ENCODE measurements around the gene ARMC9.

Gene ARMC9

GRCh38 chr2:231370429-231370748 is 172.0 kb downstream of the ARMC9 start:
- intact Hi-C loops (cut with DNase I; ENCODE audit: low total_unique reads) = no loop called here

GRCh38 chr2:231370749-231371429 is 172.5 kb downstream of the ARMC9 start:
- H3K27ac ChIP-seq = no peak overlapping the region
- no peaks in the 10 kb centered on the region for H3K4me1 ChIP-seq
- no peak for TF ChIP-seq CTCF (IDR thresholded peaks at IDR 0.05)
- intact Hi-C loops (cut with DNase I; ENCODE audit: low total_unique reads) = no loop called here
- DNase-seq = no peak
- H3K27me3 ChIP-seq = no peaks in the 10 kb centered on the region
- no peak overlapping the region for H3K4me3 ChIP-seq
- peaks cover 0 to 24% (median 0%) of the 10 kb centered on the region in 3 donors for H3K36me3 ChIP-seq
- no peaks in the 10 kb centered on the region for H3K9me3 ChIP-seq

More at GRCh38 chr2:231370429-231370748, 172.0 kb downstream of the ARMC9 start:
- TF ChIP-seq CTCF (IDR thresholded peaks at IDR 0.05) = no peak
- no peak overlapping the region for H3K4me3 ChIP-seq
- H3K4me1 ChIP-seq = no peaks in the 10 kb centered on the region
- H3K9me3 ChIP-seq = no peaks in the 10 kb centered on the region
- H3K27me3 ChIP-seq = no peaks in the 10 kb centered on the region
- peaks cover 0 to 24% (median 0%) of the 10 kb centered on the region in 3 donors for H3K36me3 ChIP-seq
- no peak for DNase-seq
- no peak overlapping the region for H3K27ac ChIP-seq

- intact Hi-C loops (cut with DNase I; ENCODE audit: low total_unique reads) = no loop called here
- H3K27ac ChIP-seq = no peak overlapping the region
- no peak for TF ChIP-seq CTCF (IDR thresholded peaks at IDR 0.05)
- peaks cover 0 to 24% (median 0%) of the 10 kb centered on the region in 3 donors for H3K36me3 ChIP-seq
- no peak for DNase-seq
- no peaks in the 10 kb centered on the region for H3K4me1 ChIP-seq
- H3K9me3 ChIP-seq = no peaks in the 10 kb centered on the region
- no peak overlapping the region for H3K4me3 ChIP-seq
- H3K27me3 ChIP-seq = no peaks in the 10 kb centered on the region
Observed at GRCh38 chr2:231371430-231372054, 173.1 kb downstream of the ARMC9 start.

- Histone ChIP-seq H3K9me3 (no peaks in the 10 kb centered on the region), H3K27me3 (no peaks in the 10 kb centered on the region), H3K36me3 (peaks cover 0 to 24% (median 0%) of the 10 kb centered on the region in 3 donors), H3K27ac (no peak overlapping the region), H3K4me1 (no peaks in the 10 kb centered on the region), H3K4me3 (no peak overlapping the region)
- no peak for TF ChIP-seq CTCF (IDR thresholded peaks at IDR 0.05)
- no peak for DNase-seq
- intact Hi-C loops (cut with DNase I; ENCODE audit: low total_unique reads) = no loop called here
Observed at GRCh38 chr2:231372326-231372725, 173.9 kb downstream of the ARMC9 start.

GRCh38 chr2:231373184-231373583 is 174.8 kb downstream of the ARMC9 start:
- Histone ChIP-seq H3K4me1 (no peaks in the 10 kb centered on the region), H3K27me3 (no peaks in the 10 kb centered on the region), H3K9me3 (no peaks in the 10 kb centered on the region), H3K4me3 (no peak overlapping the region), H3K27ac (no peak overlapping the region), H3K36me3 (peaks cover 0 to 24% (median 0%) of the 10 kb centered on the region in 3 donors)
- DNase-seq = no peak
- intact Hi-C loops (cut with DNase I; ENCODE audit: low total_unique reads) = no loop called here
- TF ChIP-seq CTCF (IDR thresholded peaks at IDR 0.05) = no peak
